Measurements from ENCODE around the gene OGN. TPM values are rescaled to one million over a fixed set of nuclear protein-coding genes. Genes with fewer than 3 reads are reported as not detected.

The OGN gene
- total RNA-seq, 1 donor from 2014 or later = 15.3 TPM

- ATAC-seq (no peak), DNase-seq (no peak)
- H3K4me1 ChIP-seq = no peaks in the 10 kb centered on the region
- intact Hi-C loops (cut with DNase I) = no loop called here
- H3K27me3 ChIP-seq (ENCODE audit: low read depth) = no peaks in the 10 kb centered on the region
- no peaks in the 10 kb centered on the region for H3K9me3 ChIP-seq
- no peak for TF ChIP-seq CTCF (IDR thresholded peaks at IDR 0.05)
- H3K36me3 ChIP-seq = no peaks in the 10 kb centered on the region
- no peak overlapping the region for H3K4me3 ChIP-seq
- no peak overlapping the region for H3K27ac ChIP-seq
Observed at GRCh38 chr9:92381775-92382174, 22.6 kb downstream of the OGN start.

- Histone ChIP-seq H3K27ac (no peak overlapping the region), H3K36me3 (no peaks in the 10 kb centered on the region), H3K27me3 (ENCODE audit: low read depth) (no peaks in the 10 kb centered on the region), H3K4me3 (no peak overlapping the region), H3K4me1 (no peaks in the 10 kb centered on the region), H3K9me3 (no peaks in the 10 kb centered on the region)
- intact Hi-C loops (cut with DNase I) = no loop called here
- ATAC-seq (no peak), DNase-seq (no peak)
- TF ChIP-seq CTCF (IDR thresholded peaks at IDR 0.05) = no peak
Observed at GRCh38 chr9:92380603-92381002, 23.8 kb downstream of the OGN start.

- Histone ChIP-seq H3K4me3 (no peak overlapping the region), H3K36me3 (no peaks in the 10 kb centered on the region), H3K27me3 (ENCODE audit: low read depth) (no peaks in the 10 kb centered on the region), H3K4me1 (no peaks in the 10 kb centered on the region), H3K27ac (no peak overlapping the region), H3K9me3 (no peaks in the 10 kb centered on the region)
- intact Hi-C loops (cut with DNase I) = no loop called here
- no peak for DNase-seq
- no peak for TF ChIP-seq CTCF (IDR thresholded peaks at IDR 0.05)
- ATAC-seq = no peak
Observed at GRCh38 chr9:92378865-92379560, 25.4 kb downstream of the OGN start.

GRCh38 chr9:92377876-92378275 is 26.5 kb downstream of the OGN start:
- no peak for DNase-seq
- Histone ChIP-seq H3K4me3 (no peak overlapping the region), H3K27me3 (ENCODE audit: low read depth) (no peaks in the 10 kb centered on the region), H3K4me1 (no peaks in the 10 kb centered on the region), H3K27ac (no peak overlapping the region), H3K36me3 (no peaks in the 10 kb centered on the region), H3K9me3 (peaks cover 11% of the 10 kb centered on the region)
- no peak for ATAC-seq
- TF ChIP-seq CTCF (IDR thresholded peaks at IDR 0.05) = no peak
- intact Hi-C loops (cut with DNase I) = no loop called here

GRCh38 chr9:92373167-92373566 is 31.2 kb downstream of the OGN start:
- ATAC-seq (no peak), DNase-seq (no peak)
- no peak for TF ChIP-seq CTCF (IDR thresholded peaks at IDR 0.05)
- H3K4me3 ChIP-seq = no peak overlapping the region
- H3K9me3 ChIP-seq = peaks cover 15% of the 10 kb centered on the region
- no peaks in the 10 kb centered on the region for H3K27me3 ChIP-seq (ENCODE audit: low read depth)
- intact Hi-C loops (cut with DNase I) = no loop called here
- H3K27ac ChIP-seq = no peak overlapping the region
- H3K36me3 ChIP-seq = no peaks in the 10 kb centered on the region
- no peaks in the 10 kb centered on the region for H3K4me1 ChIP-seq
